Measurements from ENCODE around the gene ZW10.
"Not testable (repeated sequence)": the region's sequence is repeated elsewhere in the genome, so short reads cannot be mapped to it uniquely, and the experiment has no call there.

Gene ZW10

GRCh38 chr11:113773416-113774173 lies at the start of gene ZW10:
Gene ZW10, minus strand, starts transcription at chr11:113773692. Its CDS starts 26 bp downstream, at chr11:113773666.
- DNase-seq, result peak; percentile 94

- no peak for DNase-seq
These were observed 44.9 kb upstream of the ZW10 start for GRCh38 chr11:113818426-113818825.

- no peak for DNase-seq
These were observed 44.1 kb upstream of the ZW10 start for GRCh38 chr11:113817626-113818025.

- DNase-seq, result no peak
These were observed 43.7 kb upstream of the ZW10 start for GRCh38 chr11:113817162-113817561.

- no peak for DNase-seq
These were observed 40.7 kb upstream of the ZW10 start for GRCh38 chr11:113814181-113814580.

- no peak for DNase-seq
These were observed 35.4 kb upstream of the ZW10 start for GRCh38 chr11:113808931-113809330.

- DNase-seq, result no peak
These were observed 32.9 kb upstream of the ZW10 start for GRCh38 chr11:113806406-113806805.

- no peak for DNase-seq
These were observed 32.1 kb upstream of the ZW10 start for GRCh38 chr11:113805640-113806039.

GRCh38 chr11:113802621-113803020 lies 29.1 kb upstream of the ZW10 start:
- DNase-seq, result no peak

- DNase-seq, result peak; percentile 29
These were observed 23.3 kb upstream of the ZW10 start for GRCh38 chr11:113796663-113797259.

- no peak for DNase-seq
These were observed 16.3 kb upstream of the ZW10 start for GRCh38 chr11:113789675-113790320.

- not testable (repeated sequence) for DNase-seq
These were observed 15.5 kb upstream of the ZW10 start for GRCh38 chr11:113789016-113789415.

- no peak for DNase-seq
These were observed 8.6 kb upstream of the ZW10 start for GRCh38 chr11:113782134-113782533.

- no peak for DNase-seq
These were observed 8.2 kb upstream of the ZW10 start for GRCh38 chr11:113781682-113782081.

GRCh38 chr11:113779496-113779895 lies 6.0 kb upstream of the ZW10 start, which contains the start of gene CLDN25:
Gene CLDN25, plus strand, starts transcription at chr11:113779796. Its CDS starts 0 bp downstream, at chr11:113779796.
- DNase-seq, result no peak

GRCh38 chr11:113778111-113778910 lies 4.8 kb upstream of the ZW10 start:
- DNase-seq, result peak; percentile 47

- no peak for DNase-seq
These were observed 647 bp upstream of the ZW10 start for GRCh38 chr11:113774174-113774503.

GRCh38 chr11:113773092-113773415 lies 438 bp downstream of the ZW10 start:
- DNase-seq, result peak; percentile 27

- no peak for DNase-seq
These were observed 1.5 kb downstream of the ZW10 start for GRCh38 chr11:113771964-113772363.

GRCh38 chr11:113764527-113765219 lies 8.8 kb downstream of the ZW10 start:
- DNase-seq, result no peak

GRCh38 chr11:113763040-113763439 lies 10.5 kb downstream of the ZW10 start:
- DNase-seq, result not testable (repeated sequence)

- DNase-seq, result no peak
These were observed 13.3 kb downstream of the ZW10 start for GRCh38 chr11:113760241-113760640.

- DNase-seq, result no peak
These were observed 20.6 kb downstream of the ZW10 start for GRCh38 chr11:113752932-113753331.

All from NCI-H2029 (cell line).